ENCODE results near the gene MAP3K7CL.

MAP3K7CL gene

DNA sequence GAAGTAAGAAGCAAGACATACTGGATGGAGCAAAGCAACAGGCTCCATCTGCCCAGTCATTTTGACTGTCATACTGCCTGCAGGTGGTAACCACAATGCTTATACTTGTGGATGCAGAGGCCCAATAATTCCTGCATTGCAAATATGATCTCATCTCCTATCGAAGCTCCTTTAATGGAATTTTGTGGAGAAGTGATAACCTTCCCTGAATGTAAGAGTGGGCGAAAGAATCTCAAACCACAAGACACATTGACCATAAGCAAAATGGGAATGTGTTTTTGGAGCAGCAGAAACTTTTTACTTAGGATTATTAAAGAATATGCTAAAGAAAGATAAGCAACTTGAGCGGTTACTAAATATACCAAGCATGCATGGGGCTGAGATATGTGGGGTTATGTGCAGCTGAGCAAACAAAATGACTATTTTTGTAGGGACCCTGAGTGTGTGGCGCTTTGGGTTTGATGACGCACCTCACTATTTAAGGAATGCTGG, 90.9 kb downstream of the MAP3K7CL start:
- TF ChIP-seq, protein P1, sequence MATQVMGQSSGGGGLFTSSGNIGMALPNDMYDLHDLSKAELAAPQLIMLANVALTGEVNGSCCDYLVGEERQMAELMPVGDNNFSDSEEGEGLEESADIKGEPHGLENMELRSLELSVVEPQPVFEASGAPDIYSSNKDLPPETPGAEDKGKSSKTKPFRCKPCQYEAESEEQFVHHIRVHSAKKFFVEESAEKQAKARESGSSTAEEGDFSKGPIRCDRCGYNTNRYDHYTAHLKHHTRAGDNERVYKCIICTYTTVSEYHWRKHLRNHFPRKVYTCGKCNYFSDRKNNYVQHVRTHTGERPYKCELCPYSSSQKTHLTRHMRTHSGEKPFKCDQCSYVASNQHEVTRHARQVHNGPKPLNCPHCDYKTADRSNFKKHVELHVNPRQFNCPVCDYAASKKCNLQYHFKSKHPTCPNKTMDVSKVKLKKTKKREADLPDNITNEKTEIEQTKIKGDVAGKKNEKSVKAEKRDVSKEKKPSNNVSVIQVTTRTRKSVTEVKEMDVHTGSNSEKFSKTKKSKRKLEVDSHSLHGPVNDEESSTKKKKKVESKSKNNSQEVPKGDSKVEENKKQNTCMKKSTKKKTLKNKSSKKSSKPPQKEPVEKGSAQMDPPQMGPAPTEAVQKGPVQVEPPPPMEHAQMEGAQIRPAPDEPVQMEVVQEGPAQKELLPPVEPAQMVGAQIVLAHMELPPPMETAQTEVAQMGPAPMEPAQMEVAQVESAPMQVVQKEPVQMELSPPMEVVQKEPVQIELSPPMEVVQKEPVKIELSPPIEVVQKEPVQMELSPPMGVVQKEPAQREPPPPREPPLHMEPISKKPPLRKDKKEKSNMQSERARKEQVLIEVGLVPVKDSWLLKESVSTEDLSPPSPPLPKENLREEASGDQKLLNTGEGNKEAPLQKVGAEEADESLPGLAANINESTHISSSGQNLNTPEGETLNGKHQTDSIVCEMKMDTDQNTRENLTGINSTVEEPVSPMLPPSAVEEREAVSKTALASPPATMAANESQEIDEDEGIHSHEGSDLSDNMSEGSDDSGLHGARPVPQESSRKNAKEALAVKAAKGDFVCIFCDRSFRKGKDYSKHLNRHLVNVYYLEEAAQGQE (IDR thresholded peaks at IDR 0.05; ENCODE audit: insufficient read depth in 1 of 2, low read depth in 2 of 2, low read length in 2 of 2) = no peak
- no peak for TF ChIP-seq FOXP2 (optimal IDR thresholded peaks at IDR 0.05; ENCODE audit: borderline replicate concordance, extremely low read depth, extremely low read length, insufficient read depth)
- no peak for TF ChIP-seq POLR2AphosphoS5 (IDR thresholded peaks at IDR 0.05; ENCODE audit: low read depth, low read length)
- no peak for TF ChIP-seq TAF1 (IDR thresholded peaks at IDR 0.05; ENCODE audit: borderline replicate concordance, insufficient read depth, low read length)
- no peak for TF ChIP-seq SIN3A (IDR thresholded peaks at IDR 0.05; ENCODE audit: borderline replicate concordance, insufficient read depth, low read length)

DNA sequence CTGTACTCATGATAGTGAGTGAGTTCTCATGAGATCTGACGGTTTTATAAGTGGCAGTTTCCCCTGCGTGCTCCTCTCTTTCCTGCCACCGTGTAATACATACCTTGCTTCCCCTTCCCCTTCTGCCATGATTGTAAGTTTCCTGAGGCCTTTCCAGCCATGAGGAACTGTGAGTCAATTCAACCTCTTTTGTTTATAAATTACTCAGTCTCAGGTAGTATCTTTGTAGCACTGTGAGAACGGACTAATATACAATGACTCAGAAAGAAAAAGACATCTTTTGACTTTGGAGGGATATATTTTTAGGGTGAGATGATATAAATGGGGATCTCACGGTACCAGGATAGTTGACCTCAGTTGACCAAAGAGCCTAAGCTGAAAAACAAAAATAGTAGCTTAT, 93.6 kb downstream of the MAP3K7CL start:
- TF ChIP-seq SIN3A (IDR thresholded peaks at IDR 0.05; ENCODE audit: borderline replicate concordance, insufficient read depth, low read length) (no peak), POLR2AphosphoS5 (IDR thresholded peaks at IDR 0.05; ENCODE audit: low read depth, low read length) (no peak), TAF1 (IDR thresholded peaks at IDR 0.05; ENCODE audit: borderline replicate concordance, insufficient read depth, low read length) (no peak), FOXP2 (optimal IDR thresholded peaks at IDR 0.05; ENCODE audit: borderline replicate concordance, extremely low read depth, extremely low read length, insufficient read depth) (no peak)
- TF ChIP-seq, protein P1 (IDR thresholded peaks at IDR 0.05; ENCODE audit: insufficient read depth in 1 of 2, low read depth in 2 of 2, low read length in 2 of 2) = no peak
